Activated CD4-positive, alpha-beta T cell treated with anti-CD3 and anti-CD28 coated beads for 24 hours (primary cell): ENCODE measurements around the gene GABBR2.
"Not testable (repeated sequence)": the region's sequence is repeated elsewhere in the genome, so short reads cannot be mapped to it uniquely, and the experiment has no call there.

ENCODE experiments used
- DNase-seq, 2 donors: peaks; one replicate each; pipeline ENCODE4 v3.0.0-alpha.2; 2020; ENCODE audit warnings: low read depth in 2 of 2

The GABBR2 gene

DNA sequence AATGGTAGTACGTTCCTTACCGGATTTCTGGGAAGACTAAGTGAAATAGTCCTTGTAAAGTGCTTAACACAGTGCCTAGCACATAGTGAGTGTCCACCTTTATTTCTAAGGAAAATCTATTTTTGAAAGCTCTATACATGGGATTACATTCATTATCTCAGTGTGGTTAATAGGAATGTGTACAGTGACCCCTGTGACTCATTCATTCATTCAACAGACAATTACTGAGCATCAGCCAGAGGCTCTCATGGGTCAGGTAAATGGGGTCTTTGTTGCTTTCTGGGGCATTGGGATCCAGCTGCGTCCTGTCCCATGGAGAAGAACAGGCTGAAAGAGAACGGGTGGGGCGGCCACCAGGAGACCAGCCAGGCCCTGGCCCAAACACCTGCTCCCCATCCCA is 227.1 kb downstream of the GABBR2 start:
- no peak for DNase-seq

DNA sequence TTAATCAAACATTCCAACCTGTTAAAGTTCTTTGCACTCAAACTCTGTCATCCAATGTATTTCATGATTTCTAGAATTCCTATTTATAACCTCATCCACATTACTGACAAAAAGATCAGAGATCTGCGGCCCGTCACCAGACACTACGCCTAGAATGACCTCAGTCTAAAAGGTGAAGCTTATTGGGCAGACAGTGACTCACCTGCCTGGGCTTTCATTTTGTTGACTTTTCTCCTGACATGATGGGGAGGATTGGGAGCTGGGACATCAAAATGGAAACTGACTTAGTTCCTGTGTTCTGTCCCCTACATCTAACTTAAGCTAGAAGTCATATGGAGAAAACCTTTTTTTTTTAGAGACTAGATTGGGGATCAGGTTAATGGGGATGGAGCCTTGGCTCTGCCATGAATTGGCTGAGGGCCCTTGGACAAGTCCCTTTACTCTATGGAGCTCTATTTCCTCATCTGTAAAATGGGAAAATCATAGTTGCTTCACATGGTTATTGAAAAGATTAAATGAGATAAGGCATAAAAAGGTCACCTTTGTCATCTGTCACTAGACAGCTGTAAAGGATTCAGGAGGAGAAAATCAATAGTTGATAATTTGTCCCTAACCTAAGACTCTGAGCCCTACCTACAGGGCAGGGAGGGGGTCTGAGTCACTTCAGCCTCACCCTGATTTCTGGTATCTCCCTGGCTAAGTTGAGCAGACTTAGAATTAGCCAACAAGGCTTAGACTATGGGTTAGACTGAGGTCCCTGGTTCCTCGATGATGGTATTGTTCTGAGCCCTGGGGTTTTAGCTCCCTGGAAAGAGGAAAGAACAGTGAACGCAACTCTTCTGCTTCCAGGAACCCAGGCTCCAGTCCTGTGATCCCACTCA is 228.5 kb downstream of the GABBR2 start:
- no peak for DNase-seq

DNA sequence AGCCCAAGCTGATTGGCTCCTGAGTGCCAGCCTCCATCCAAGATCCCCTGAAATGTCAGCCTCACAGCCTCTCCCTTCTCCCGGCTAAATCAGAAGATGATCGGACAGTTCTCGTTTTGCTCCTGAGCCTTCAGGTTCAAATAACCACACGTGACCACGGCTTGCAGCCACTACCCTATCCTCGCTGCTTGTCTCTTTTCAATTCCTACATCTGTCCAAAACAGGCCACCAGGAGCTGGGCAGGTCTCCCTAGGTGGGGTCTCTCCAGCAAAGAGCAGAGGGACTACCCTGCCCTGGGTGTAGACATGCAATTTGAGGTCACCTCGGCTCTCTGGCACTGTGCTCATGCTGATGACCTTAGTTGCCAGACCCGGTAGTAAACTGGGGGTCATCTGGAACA is 229.3 kb downstream of the GABBR2 start:
- no peak for DNase-seq

DNA sequence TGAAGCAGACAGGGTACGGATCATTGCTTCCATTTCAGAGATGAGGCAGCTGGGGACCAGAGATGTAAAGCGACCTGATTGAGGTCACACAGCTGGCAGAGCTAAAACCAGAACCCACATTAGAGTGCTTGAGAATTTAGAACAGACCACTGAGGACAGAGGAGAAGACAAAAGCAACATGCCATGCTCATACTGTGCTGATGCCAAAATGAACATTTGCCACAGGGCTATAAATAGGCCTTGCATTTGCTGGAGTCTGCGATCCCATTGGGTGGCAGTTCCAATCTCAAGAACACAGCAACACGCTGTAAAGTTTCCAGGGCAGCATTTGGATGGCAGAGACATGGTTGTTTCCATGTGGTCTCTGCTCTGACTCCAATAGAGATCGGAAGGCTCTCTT is 230.9 kb downstream of the GABBR2 start:
- no peak for DNase-seq

DNA sequence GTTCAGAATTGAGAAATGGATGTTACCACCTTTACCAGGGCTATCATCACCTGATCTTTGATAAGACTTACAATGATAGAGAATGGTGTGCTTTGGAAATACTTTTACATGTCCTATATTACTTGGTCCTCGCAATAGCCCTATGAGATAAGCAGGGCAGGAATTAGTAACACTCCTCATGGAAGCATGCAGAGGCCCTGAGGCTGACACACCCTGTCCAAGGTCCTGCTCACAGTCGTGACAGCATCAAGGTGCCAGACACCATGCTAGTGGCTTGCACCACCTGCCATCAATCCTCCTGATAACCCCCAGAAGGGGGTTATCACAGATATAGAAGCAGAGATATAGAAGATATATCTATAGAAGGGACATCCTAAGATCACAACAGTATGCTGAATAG is 236.5 kb downstream of the GABBR2 start:
- DNase-seq: no peak

DNA sequence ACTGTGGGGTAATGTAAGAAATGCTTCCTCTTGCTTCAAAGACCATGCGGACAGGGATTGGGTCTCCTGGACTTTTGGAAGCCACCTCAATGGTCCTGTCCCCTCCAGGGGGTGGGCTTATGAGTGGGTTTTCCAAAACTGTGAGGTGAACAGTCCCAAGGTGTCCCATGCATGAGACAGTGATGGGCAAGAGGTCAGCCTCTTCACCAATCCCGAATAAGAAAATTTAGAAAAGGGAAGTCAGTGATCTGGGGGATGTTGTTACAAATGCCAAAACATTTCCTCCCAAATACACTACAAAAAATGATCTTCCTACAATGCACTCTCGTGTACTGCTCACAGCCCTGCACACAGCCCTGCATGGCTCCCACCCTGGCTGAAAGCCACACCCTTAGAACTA is 237.6 kb downstream of the GABBR2 start:
- no peak for DNase-seq

DNA sequence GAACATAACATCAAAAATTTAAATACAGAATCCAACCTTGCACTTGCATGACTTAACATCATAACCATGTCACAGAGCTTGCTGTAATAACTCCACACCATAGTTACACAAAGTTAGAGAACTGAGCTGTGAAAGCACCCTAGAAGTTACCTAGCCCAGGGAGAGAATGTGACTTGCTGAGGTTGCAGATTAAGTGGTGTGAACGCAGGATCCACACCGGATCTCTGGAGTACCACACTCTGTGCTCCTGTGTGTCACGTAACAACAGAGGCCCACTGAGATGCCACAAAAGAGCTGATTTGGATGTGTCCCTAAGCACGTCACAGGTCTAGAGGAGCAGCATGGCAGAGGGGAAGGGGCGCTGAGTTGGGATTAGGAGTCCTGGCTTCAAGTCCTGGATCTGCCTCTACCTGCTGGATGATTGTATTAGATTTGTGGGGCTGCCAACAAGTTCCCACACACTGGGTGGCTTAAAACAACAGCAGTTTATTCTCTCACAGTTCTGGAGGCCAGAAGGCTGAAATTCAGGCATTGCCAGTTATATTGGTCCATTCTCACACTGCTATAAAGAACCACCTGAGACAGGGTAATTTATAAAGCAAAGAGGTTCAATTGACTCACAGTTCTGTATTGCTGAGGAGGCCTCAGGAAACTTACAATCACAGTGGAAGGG is 240.0 kb downstream of the GABBR2 start:
- no peak for DNase-seq

DNA sequence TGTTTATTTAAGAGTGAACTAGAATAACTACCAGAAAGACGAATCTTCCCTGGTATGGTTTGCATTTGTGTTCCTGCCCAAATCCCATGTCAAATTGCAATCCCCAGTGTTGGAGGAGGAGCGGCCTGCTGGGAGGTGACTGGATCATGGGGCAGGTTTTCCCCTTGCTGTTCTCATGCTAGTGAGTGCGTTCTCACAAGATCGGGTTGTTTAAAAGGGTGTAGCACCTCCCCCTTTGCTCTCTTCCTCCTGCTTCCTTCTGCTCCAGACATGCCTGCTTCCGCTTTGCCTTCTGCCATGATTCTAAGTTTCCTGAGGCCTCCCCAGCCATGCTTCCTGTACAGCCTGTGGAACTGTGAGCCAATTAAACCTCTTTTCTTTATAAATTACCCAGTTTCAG is 242.9 kb downstream of the GABBR2 start:
- no peak for DNase-seq

DNA sequence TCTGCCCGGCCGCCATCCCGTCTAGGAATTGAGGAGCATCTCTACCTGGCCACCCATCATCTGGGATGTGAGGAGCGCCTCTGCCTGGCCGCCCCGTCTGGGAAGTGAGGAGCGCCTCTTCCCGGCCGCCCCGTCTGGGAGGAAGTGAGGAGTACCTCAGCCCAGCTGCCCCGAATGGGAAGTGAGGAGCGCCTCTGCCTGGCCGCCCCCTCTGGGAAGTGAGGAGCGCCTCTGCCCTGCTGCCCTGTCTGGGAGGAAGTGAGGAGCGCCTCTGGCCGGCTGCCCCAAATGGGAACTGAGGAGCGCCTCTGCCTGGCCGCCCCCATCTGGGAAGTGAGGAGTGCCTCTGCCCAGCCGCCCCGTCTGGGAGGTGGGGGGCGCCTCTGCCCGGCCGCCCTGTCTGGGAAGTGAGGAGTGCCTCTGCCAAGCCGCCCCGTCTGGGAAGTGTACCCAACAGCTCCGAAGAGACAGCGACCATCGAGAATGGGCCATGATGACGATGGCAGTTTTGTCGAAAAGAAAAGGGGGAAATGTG is 244.5 kb downstream of the GABBR2 start:
- DNase-seq: not testable (repeated sequence)

DNA sequence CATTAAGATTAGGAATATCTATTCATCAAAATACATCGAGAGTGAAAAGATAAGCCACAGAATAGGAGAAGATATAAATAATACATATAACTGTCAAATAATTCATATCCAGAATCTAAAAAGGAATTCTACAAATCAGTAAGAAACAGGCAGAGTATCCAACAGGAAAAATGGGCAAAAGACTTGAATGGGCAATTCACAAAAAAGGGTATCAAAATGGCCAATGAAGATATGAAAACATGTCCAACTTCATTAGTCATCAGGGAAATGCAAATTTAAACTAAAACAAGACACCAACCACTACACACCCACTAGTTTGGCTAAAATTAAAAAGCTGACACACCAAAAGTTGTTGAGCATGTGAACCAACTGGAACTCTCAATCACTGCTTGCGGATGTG is 246.4 kb downstream of the GABBR2 start:
- no peak for DNase-seq

DNA sequence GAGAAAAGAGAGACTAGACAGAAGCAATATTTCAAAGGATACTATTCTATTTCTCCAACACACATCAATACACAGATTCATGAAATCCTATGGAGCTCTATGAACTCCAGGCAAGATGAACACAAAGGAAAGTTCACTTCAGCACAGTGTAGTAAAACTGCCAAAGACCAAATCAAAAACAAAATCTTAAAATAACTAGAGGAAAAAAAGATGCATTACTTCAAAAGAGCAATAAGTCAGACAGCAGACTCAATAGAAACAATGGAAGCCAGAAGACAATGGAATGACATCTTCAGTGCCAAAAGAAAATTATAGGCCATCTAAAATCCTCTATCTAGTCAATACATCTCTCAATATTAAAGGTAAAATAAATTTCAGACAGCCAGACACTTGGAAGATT is 248.0 kb downstream of the GABBR2 start:
- DNase-seq: no peak

DNA sequence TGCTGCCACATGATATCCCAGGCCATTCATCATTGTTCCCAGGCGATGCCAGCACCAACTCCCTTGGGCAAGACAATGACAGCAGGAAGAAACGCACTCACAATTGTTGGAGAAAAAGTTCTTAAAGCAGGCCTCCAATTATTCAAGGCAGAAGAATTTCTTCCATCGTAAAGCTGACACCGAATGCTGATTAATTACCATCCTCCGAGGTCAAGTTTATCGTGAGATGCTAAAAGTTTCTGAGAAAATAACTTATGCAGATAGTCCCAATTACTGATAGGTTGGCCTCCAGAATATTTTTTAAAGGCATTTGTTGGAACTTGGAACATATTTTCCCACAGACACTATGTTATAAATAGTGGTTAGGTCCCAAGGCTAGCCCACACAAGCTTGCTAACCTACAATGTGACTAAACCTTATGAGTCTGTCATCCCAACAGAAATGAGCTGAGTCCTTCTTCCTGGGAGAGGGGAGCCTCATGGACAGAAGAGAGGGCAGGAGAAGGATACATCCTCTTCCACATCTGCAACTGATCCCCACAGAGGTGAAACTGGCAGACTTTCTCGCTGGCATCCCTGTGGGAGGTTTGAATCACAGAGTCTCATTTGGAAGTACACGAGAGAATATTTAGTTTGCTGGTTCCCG is 250.9 kb downstream of the GABBR2 start:
- DNase-seq: no peak

DNA sequence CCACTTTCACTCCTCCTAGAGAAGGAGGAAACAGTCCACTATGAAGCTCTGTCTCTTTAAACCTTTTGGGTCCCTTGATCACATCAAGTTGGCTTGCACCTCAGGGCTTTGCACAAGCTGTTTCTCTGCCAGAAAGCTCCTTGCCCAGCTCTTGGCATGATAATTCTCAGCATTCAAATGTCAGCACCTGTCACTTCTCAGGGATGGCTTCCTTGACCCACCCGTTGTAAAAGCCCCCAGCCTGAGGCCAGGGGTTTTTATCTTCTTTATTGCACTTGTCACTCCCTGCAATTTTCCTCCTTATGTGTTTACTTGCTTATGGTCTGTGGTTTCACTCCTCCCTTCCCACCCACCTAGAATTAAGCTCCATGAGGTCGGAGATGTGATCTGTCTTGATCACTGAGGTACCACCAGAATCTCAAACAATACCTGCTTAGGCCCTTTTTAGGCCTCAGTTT is 252.6 kb downstream of the GABBR2 start:
- DNase-seq: no peak

DNA sequence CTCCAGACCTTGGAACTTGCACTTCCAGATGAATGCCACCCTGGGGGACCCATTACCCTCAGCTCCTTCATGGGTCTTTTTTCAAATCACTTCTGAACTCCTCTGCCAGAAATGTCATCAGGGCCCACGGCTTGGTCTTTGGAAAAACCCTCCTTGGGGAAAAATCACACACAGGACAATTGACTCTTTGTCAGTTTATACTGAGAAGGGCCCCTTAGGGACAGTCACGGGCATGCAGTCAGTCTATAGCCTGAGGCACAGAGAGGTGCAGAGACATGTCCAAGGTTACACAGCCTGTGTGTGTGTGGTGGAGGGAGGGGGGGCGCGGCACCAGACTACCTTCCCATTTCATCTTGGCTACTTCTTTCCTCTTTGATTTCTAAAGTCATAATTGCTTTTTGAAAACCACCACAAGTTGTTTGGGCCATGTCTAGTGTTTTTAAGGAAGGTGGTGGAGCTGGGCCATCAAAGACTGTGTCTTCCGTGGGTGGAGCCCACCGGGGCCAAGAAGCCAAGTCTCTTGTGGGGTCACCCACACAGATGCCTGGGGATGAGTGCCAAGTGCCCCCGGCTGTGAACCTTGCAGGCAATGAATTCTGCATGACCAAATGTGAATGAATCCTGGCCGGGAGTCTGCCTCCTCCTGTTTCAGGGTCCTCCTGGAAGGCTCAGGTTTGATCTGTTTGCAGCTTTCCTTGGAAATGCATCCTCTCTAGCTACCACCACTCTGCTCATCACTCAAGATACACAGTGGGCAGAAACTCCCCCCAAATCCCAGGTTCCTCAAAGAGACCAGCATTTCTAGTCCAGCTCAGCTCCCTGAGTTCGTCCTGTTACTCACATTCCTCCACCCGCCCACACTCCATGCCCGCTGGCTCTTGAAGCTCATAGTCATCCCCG is 253.2 kb downstream of the GABBR2 start:
- no peak for DNase-seq

DNA sequence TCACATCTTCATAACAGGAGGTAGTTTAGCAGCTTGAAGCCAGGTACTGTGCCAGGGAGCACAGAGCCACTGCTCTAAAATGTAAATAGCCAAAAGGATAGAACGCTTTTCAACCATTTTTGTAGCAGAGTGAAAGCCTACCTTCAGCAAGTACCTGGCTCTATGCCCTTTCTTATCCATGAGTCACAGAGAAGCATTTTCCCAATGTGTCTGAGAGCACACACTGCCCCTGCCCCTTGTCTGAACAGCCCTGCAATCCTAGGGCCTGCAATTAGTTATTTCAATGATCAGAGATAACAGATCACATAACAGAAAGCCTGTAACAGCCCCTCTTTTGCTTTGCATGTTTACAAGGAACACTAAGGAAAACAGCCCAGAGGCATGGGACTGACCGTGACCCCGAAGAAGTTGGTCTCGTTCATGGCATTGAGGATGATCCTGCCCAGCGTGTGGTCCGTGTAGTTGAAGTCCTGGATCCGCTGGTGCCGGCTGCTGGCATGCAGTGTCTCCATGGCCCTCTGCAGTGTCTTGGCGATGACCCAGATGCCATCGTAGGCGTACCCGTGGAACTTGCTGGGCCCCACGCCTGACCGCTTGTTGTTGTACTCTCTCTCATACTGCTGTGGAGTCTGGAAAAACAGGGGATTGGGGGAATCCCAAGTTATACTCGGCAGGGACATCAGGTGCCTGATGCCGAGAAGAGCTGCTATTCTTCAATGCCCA is 255.0 kb downstream of the GABBR2 start:
- DNase-seq: no peak

DNA sequence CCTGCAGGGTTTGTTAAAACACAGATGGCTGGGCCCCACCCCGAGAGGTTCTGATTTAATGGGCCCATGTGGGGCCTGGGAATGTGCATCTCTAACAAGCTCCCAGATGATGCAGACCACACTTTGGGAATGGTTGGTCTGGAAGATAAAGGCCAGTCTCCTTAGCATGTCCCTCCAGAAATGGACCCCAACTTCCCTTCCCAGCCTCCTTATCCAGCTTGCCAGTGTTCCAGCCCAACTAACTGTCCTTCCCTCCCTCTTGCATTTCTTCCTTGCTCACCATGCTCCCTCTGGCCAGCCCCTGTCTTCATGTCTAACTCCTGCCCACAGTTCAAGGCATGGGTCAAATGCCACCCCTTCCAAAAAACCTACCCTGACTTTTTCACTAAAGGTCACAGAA is 257.2 kb downstream of the GABBR2 start:
- no peak for DNase-seq

DNA sequence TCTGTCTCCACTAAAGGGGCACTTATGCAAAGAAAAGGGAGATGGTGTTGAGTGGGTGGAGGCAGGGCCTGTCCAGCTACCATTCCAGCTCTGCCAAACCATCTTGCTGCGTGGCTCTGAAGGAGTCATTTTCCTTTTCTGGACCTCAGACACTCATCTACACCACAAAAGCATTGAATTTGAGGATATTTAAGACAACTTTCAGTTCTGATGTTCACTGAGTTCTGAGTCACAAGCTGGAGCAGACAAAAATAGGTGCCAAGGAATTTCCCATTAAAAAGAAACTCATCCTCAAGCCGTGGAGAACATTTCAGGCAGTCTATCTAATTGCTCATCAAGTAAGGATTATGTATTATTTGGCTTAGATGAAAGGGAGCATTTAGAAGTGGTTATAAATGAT is 258.2 kb downstream of the GABBR2 start:
- no peak for DNase-seq

DNA sequence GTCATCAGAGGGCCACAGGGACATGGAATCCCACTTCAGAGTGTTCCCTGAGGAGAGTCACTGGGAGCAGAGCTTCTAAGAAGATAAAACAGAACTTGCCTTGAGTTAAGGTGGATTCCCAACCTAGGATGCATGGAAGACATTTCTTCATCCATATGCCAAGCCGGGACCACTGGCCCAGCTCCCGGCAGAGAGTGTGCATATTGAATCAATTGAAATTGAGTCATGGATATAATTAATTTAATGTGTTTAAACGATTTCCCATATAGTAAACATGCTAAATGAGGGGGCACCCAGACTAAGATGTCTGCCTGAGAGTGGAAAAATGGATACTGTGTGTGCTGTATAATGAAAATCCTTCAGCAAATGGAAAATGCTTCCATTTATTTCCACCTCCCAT is 258.9 kb downstream of the GABBR2 start:
- DNase-seq: no peak

DNA sequence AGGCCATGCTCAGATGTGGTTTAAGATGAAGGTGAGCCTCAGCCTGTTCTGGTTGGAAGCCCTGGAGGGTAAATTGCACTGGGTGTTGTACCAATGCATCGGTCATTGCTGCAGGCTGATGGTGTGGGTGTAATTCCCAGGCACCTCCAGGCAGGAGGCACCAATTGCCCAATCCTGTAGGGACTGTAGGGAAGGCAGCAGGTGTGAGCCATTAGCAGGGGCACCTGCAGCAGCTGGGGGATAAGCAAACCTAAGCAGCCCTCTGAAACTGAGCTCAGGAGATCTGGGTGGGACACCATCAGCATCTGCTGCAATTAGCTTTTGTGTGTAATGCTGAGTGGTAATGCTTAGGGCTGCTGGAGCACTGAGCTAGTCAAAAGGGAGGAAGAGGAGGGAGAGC is 263.2 kb downstream of the GABBR2 start:
- no peak for DNase-seq

DNA sequence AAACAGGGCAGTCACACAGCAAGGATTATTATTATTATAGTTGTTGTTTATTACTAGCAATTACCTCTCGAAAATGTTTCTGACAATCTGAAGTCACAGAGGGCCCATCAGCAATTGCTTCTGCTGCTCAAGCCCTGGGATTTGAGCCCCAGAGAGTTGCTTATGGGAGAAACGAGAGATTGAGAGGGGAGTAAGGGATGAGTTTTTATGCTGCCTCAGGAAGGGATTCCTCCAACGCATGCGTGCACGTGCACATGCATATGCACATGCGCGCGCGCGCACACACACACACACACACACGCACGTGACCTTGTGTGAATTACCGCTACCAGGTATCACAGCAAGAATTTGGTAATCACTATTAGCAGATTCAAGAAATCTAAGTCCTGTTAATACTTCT is 264.1 kb downstream of the GABBR2 start:
- DNase-seq: no peak

DNA sequence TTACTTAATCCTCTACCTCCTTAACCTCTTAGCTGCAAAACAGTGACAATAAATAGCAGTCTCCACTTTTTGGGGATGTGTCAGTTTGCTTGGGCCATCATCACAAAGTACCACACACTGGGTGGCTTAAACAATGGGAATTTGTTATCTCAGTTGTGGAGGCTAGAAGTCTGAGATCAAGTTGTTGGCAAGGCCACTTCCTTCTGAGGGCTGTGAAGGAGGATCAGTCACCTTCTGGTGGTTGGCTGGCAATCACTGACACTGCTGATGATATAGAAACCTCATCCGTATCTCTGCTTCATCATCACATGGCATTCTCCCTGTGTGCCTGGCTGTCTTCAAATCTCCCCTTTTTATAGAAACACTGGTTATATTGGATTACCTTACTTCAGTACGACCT is 266.2 kb downstream of the GABBR2 start:
- no peak for DNase-seq
